ENCODE data around the gene STXBP5L. TPM values are rescaled to one million over a fixed set of nuclear protein-coding genes. Genes with fewer than 3 reads are reported as not detected.

Gene STXBP5L
- total RNA-seq: not detected in 2 replicates

DNA sequence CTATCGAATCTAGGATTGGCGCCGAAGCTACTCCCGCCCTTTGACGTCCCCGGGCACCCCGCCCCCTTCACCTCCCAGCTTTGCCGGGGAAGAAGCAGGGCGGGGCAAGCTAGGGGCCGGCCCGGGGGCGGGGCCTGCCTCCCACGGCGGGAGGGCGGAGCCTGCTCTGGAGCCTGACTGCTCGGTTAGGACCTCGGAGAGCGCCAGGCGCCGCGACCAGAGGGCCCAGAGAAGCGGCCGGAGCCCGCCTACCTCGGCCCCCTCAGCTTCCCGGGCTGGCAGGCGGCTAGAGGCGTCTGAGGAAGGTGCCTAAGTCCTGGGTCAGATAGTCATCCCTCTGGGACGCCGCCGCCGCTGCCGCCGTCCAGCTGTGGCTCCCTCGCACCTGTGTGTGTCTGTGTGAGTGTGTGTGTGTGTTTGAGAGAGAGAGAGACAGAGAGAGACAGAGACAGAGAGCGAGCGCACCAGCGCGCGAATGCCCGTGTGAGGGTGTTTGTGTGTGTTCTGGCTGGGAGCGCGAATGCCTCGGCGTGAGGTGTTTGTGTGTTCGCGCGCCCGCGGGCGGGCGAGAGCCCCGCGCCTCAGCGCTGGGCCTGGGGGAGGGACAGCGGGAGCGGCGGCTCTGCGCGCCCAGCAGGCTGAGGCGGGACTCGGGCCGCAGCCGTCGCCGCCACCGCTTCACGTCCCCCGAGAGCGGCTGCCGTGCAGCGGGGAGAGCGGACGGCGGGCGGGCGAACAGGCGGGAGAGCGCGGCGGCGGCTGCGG is at the start of gene STXBP5L:
STXBP5L (plus strand) TSS at position 176 of the 765 bp plus-strand sequence. CDS start 1,374 bp downstream, outside the sequence.

Other genes with a start within 250 kb of the STXBP5L start
- gene HGD, start 226.0 kb upstream of the STXBP5L start, total RNA-seq: not detected in 2 replicates
- 20.2 and 28.0 TPM in 2 replicates for gene RABL3, start 165.7 kb upstream of the STXBP5L start, total RNA-seq
- gene GTF2E1, start 165.5 kb upstream of the STXBP5L start, total RNA-seq: 9.0 and 26.5 TPM in 2 replicates

Data from myometrial cell (primary cell).